HG03457 (cell line): ENCODE measurements around the gene STX8.
"Not testable (repeated sequence)": the region's sequence is repeated elsewhere in the genome, so short reads cannot be mapped to it uniquely, and the experiment has no call there.

ENCODE experiments used
- ATAC-seq: cut with Tn5 transposase; IDR thresholded peaks from one replicate; pipeline ENCODE4 v1.9.1; 2021; ENCODE audit warnings: moderate number of reproducible peaks; ENCODE audit not compliant: unreplicated experiment

STX8 gene

GRCh38 chr17:9512323-9513168 lies 63.1 kb downstream of the STX8 start:
- ATAC-seq, result no peak

GRCh38 chr17:9509236-9509816 lies 66.3 kb downstream of the STX8 start:
- ATAC-seq, result no peak

- no peak for ATAC-seq
These were observed 76.6 kb downstream of the STX8 start for GRCh38 chr17:9499041-9499440.

GRCh38 chr17:9498490-9498889 lies 77.1 kb downstream of the STX8 start:
- no peak for ATAC-seq

GRCh38 chr17:9488556-9488955 lies 87.1 kb downstream of the STX8 start:
- ATAC-seq, result no peak

- no peak for ATAC-seq
These were observed 88.2 kb downstream of the STX8 start for GRCh38 chr17:9487406-9487805.

- ATAC-seq, result no peak
These were observed 90.8 kb downstream of the STX8 start for GRCh38 chr17:9484789-9485188.

- ATAC-seq, result no peak
These were observed 95.7 kb downstream of the STX8 start for GRCh38 chr17:9479964-9480363.

GRCh38 chr17:9478889-9479288 lies 96.7 kb downstream of the STX8 start:
- ATAC-seq, result no peak

- ATAC-seq, result no peak
These were observed 100.4 kb downstream of the STX8 start for GRCh38 chr17:9475101-9475658.

- no peak for ATAC-seq
These were observed 101.9 kb downstream of the STX8 start for GRCh38 chr17:9473711-9474110.

- ATAC-seq, result no peak
These were observed 103.1 kb downstream of the STX8 start for GRCh38 chr17:9472541-9472940.

GRCh38 chr17:9472094-9472493 lies 103.5 kb downstream of the STX8 start:
- ATAC-seq, result no peak

- no peak for ATAC-seq
These were observed 105.4 kb downstream of the STX8 start for GRCh38 chr17:9470171-9470570.

- no peak for ATAC-seq
These were observed 106.7 kb downstream of the STX8 start for GRCh38 chr17:9468937-9469336.

GRCh38 chr17:9468532-9468931 lies 107.1 kb downstream of the STX8 start:
- ATAC-seq, result no peak

- ATAC-seq, result no peak
These were observed 108.1 kb downstream of the STX8 start for GRCh38 chr17:9467518-9467917.

GRCh38 chr17:9465210-9465921 lies 110.3 kb downstream of the STX8 start:
- no peak for ATAC-seq

- ATAC-seq, result no peak
These were observed 118.6 kb downstream of the STX8 start for GRCh38 chr17:9457005-9457404.

GRCh38 chr17:9456330-9456729 lies 119.3 kb downstream of the STX8 start:
- no peak for ATAC-seq

- ATAC-seq, result no peak
These were observed 123.7 kb downstream of the STX8 start for GRCh38 chr17:9451934-9452333.

GRCh38 chr17:9447298-9447697 lies 128.3 kb downstream of the STX8 start:
- not testable (repeated sequence) for ATAC-seq
